Liver (tissue), 9 donors: ENCODE measurements around the gene PYGM. TPM values are rescaled to one million over a fixed set of nuclear protein-coding genes. Genes with fewer than 3 reads are reported as not detected.

Source experiments
- DNase-seq: peaks from one replicate; pipeline ENCODE4 v3.0.0-alpha.2; 2017; ENCODE audit warnings: low spot score
- H3K27ac ChIP-seq, 2 donors: one replicate each; pipeline ENCODE4 v1.7.0; 2013; ENCODE audit warnings: inconsistent platforms in 2 of 2, low read length in 2 of 2, control low read depth in 1 of 2, low read depth in 1 of 2, mild to moderate bottlenecking in 1 of 2
- H3K27me3 ChIP-seq, 4 donors: one replicate each; pipeline versions ENCODE4 v1.6.1 to v1.7.0; 2013; ENCODE audit warnings: low read length in 3 of 4, inconsistent platforms in 1 of 4, mild to moderate bottlenecking in 1 of 4, moderate library complexity in 1 of 4; ENCODE audit not compliant: control insufficient read depth in 4 of 4, insufficient read depth in 4 of 4
- H3K36me3 ChIP-seq, 4 donors: one replicate each; pipeline versions ENCODE4 v1.6.1 to v1.7.0; 2013; ENCODE audit warnings: low read length in 3 of 4, mild to moderate bottlenecking in 3 of 4, low read depth in 1 of 4, moderate library complexity in 1 of 4; ENCODE audit not compliant: control insufficient read depth in 4 of 4, insufficient read depth in 3 of 4
- H3K4me1 ChIP-seq, 4 donors: one replicate each; pipeline versions ENCODE4 v1.6.1 to v1.7.0; 2013; ENCODE audit warnings: low read length in 3 of 4, mild to moderate bottlenecking in 3 of 4, moderate library complexity in 1 of 4; ENCODE audit not compliant: control insufficient read depth in 4 of 4, insufficient read depth in 4 of 4
- H3K4me3 ChIP-seq, 3 donors: one replicate each; pipeline versions ENCODE4 v1.6.1 to v1.7.0; 2013; ENCODE audit warnings: low read length in 3 of 3, control low read depth in 1 of 3, low read depth in 1 of 3, mild to moderate bottlenecking in 1 of 3
- H3K9ac ChIP-seq, 2 donors: one replicate each; pipeline ENCODE4 v1.7.0; 2013; ENCODE audit warnings: low read length in 2 of 2, mild to moderate bottlenecking in 2 of 2, moderate library complexity in 2 of 2, control low read depth in 1 of 2, low read depth in 1 of 2
- H3K9me3 ChIP-seq, 4 donors: one replicate each; pipeline versions ENCODE4 v1.6.1 to v1.7.0; 2013; ENCODE audit warnings: low read length in 3 of 4; ENCODE audit not compliant: control insufficient read depth in 4 of 4
- EGR1 ChIP-seq, 2 donors: IDR thresholded peaks; 2 replicates each; pipeline ENCODE4 v1.6.1; 2016 to 2018; ENCODE audit warnings: antibody characterized with exemption in 2 of 2, low read depth in 2 of 2
- FOXA1 ChIP-seq: IDR thresholded peaks from 2 replicates; pipeline ENCODE4 v1.6.1; 2016; ENCODE audit warnings: antibody characterized with exemption
- GABPA ChIP-seq, 2 donors: IDR thresholded peaks in 1 of 2; conservative IDR thresholded peaks in 1 of 2; 2 replicates each; pipeline ENCODE4 v1.6.1; 2016; ENCODE audit warnings: antibody characterized with exemption in 2 of 2, mild to moderate bottlenecking in 1 of 2, moderate library complexity in 1 of 2
- HNF4G ChIP-seq: IDR thresholded peaks from 2 replicates; pipeline ENCODE4 v1.6.1; 2016; ENCODE audit warnings: antibody characterized with exemption
- JUND ChIP-seq, 2 donors: IDR thresholded peaks; 2 replicates each; pipeline ENCODE4 v1.6.1; 2016; ENCODE audit warnings: antibody characterized with exemption in 2 of 2
- NR2F2 ChIP-seq: IDR thresholded peaks from 2 replicates; pipeline ENCODE4 v1.6.1; 2016; ENCODE audit warnings: antibody characterized with exemption
- RAD21 ChIP-seq, 2 donors: IDR thresholded peaks; 2 replicates each; pipeline ENCODE4 v1.6.1; 2016; ENCODE audit warnings: antibody characterized with exemption in 2 of 2, mild to moderate bottlenecking in 2 of 2
- RXRA ChIP-seq, 2 donors: IDR thresholded peaks; 2 replicates each; pipeline ENCODE4 v1.6.1; 2017 to 2018; ENCODE audit warnings: antibody characterized with exemption in 2 of 2, mild to moderate bottlenecking in 1 of 2
- SP1 ChIP-seq: IDR thresholded peaks from 2 replicates; pipeline ENCODE4 v1.6.1; 2018; ENCODE audit warnings: antibody characterized with exemption, mild to moderate bottlenecking
- TAF1 ChIP-seq: conservative IDR thresholded peaks from 2 replicates; pipeline ENCODE4 v1.6.1; 2016; ENCODE audit warnings: antibody characterized with exemption, mild to moderate bottlenecking
- YY1 ChIP-seq: IDR thresholded peaks from 2 replicates; pipeline ENCODE4 v1.6.1; 2016; ENCODE audit warnings: antibody characterized with exemption, mild to moderate bottlenecking
- WGBS: extraction: QIAGEN DNeasy Blood & Tissue Kit; methylation state at CpG from one replicate; pipeline ENCODE4 v1.1.7; 2013; 5-methylcytosine and 5-hydroxymethylcytosine counted together
- polyA plus RNA-seq, 2 donors: library from polyadenylated mRNA; stranded (reverse) in 1 of 2; unstranded in 1 of 2; fragments of 200-250 nt in 1 of 2; fragments of >200 nt in 1 of 2; fragmentation: Nextera tagmentation in 1 of 2; extraction: Ambion mirVana in 1 of 2; gene quantifications; one replicate each; pipeline versions ENCODE4 v1.2.1 to v1.2.3, GENCODE V29; 2013 to 2015
- total RNA-seq, 2 donors: library from RNA; depleted of rRNA; stranded (reverse); fragments of >200 nt; gene quantifications; one replicate each; pipeline ENCODE4 v1.2.3, GENCODE V29; 2014
- TF ChIP-seq, protein P1 (sequence below): IDR thresholded peaks from 2 replicates; pipeline ENCODE4 v1.6.1; 2016; ENCODE audit warnings: antibody characterized with exemption
- TF ChIP-seq, protein P2 (sequence below): fragments of 150-350 bp; IDR thresholded peaks from 2 replicates; pipeline ENCODE4 v1.5.1; 2017; ENCODE audit warnings: improper control_type of control experiment, low read depth, low read length; ENCODE audit not compliant: missing input control
- TF ChIP-seq, protein P3 (sequence below): IDR thresholded peaks from 2 replicates; pipeline ENCODE4 v1.6.1; 2016; ENCODE audit warnings: antibody characterized with exemption
- TF ChIP-seq, protein P4 (sequence below): IDR thresholded peaks from 2 replicates; pipeline ENCODE4 v1.6.1; 2016; ENCODE audit warnings: antibody characterized with exemption, mild to moderate bottlenecking
- donor health status: healthy.
- donor health status: healthy.
- donor health status: healthy.
- donor health status: healthy.
- donor health status: healthy.

PYGM gene
- total and polyA plus RNA-seq, 4 donors = 0.23 to 1.3 (median 0.29) TPM

DNA sequence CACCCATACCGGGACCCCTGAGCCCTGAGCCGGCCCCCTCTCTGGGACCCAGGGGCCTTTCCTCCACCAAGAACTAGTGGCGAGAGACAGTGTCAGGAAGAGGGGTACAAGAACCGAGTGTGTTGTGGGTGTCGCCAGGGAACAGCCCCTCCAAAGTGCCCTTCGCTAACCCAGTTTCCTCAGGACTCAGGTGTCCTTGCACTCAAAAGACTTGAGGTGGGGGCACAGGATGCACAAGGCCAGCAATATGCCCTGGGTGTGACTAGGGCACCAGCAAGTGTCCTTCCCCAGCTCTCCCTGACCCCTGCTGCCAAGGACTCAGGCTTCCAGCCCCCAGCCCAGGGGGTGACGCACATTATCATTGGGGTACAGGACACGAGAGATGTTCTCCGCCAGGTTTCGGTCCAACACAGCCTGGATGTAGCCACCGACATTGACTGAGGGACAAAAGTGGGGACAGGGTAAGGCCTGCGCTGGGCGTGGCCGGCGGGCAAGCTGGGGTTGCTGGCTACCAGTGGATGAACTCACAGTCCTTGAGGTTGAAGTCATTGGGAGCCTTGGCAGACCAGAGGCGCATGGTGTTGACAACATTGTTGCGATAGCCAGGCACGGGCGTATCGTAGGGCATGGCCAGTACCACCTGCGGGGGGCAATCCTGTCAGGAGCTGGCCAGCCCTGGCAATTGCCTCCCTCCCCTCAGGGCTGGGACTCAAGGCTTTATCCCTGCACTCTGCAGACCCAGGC lies 4.7 kb downstream of the PYGM start:
- no peak overlapping the region for H3K9ac ChIP-seq
- H3K27ac ChIP-seq = no peak overlapping the region
- no peak overlapping the region for H3K4me3 ChIP-seq
- DNase-seq = no peak
- no peaks in the 10 kb centered on the region for H3K9me3 ChIP-seq
- H3K4me1 ChIP-seq = no peaks in the 10 kb centered on the region
- H3K27me3 ChIP-seq = no peaks in the 10 kb centered on the region
- no peaks in the 10 kb centered on the region for H3K36me3 ChIP-seq
- no peak for TF ChIP-seq JUND (IDR thresholded peaks at IDR 0.05)
- TF ChIP-seq, protein P1, sequence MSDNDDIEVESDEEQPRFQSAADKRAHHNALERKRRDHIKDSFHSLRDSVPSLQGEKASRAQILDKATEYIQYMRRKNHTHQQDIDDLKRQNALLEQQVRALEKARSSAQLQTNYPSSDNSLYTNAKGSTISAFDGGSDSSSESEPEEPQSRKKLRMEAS = no peak
- TF ChIP-seq GABPA (IDR thresholded peaks at IDR 0.05 in 1 of 2, conservative IDR thresholded peaks at IDR 0.05 in 1 of 2) = no peak
- no peak for TF ChIP-seq HNF4G
- no peak for TF ChIP-seq NR2F2
- no peak for TF ChIP-seq FOXA1
- no peak for TF ChIP-seq RAD21 (IDR thresholded peaks at IDR 0.05)
- TF ChIP-seq, protein P2, sequence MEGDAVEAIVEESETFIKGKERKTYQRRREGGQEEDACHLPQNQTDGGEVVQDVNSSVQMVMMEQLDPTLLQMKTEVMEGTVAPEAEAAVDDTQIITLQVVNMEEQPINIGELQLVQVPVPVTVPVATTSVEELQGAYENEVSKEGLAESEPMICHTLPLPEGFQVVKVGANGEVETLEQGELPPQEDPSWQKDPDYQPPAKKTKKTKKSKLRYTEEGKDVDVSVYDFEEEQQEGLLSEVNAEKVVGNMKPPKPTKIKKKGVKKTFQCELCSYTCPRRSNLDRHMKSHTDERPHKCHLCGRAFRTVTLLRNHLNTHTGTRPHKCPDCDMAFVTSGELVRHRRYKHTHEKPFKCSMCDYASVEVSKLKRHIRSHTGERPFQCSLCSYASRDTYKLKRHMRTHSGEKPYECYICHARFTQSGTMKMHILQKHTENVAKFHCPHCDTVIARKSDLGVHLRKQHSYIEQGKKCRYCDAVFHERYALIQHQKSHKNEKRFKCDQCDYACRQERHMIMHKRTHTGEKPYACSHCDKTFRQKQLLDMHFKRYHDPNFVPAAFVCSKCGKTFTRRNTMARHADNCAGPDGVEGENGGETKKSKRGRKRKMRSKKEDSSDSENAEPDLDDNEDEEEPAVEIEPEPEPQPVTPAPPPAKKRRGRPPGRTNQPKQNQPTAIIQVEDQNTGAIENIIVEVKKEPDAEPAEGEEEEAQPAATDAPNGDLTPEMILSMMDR = no peak
- no peak for TF ChIP-seq RXRA (IDR thresholded peaks at IDR 0.05)
- TF ChIP-seq SP1 = no peak
- no peak for TF ChIP-seq EGR1 (IDR thresholded peaks at IDR 0.05; ENCODE audit: low read depth in 2 of 2)
- no peak for TF ChIP-seq TAF1
- no peak for TF ChIP-seq YY1
- TF ChIP-seq, protein P3, sequence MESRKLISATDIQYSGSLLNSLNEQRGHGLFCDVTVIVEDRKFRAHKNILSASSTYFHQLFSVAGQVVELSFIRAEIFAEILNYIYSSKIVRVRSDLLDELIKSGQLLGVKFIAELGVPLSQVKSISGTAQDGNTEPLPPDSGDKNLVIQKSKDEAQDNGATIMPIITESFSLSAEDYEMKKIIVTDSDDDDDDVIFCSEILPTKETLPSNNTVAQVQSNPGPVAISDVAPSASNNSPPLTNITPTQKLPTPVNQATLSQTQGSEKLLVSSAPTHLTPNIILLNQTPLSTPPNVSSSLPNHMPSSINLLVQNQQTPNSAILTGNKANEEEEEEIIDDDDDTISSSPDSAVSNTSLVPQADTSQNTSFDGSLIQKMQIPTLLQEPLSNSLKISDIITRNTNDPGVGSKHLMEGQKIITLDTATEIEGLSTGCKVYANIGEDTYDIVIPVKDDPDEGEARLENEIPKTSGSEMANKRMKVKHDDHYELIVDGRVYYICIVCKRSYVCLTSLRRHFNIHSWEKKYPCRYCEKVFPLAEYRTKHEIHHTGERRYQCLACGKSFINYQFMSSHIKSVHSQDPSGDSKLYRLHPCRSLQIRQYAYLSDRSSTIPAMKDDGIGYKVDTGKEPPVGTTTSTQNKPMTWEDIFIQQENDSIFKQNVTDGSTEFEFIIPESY = no peak
- TF ChIP-seq, protein P4, sequence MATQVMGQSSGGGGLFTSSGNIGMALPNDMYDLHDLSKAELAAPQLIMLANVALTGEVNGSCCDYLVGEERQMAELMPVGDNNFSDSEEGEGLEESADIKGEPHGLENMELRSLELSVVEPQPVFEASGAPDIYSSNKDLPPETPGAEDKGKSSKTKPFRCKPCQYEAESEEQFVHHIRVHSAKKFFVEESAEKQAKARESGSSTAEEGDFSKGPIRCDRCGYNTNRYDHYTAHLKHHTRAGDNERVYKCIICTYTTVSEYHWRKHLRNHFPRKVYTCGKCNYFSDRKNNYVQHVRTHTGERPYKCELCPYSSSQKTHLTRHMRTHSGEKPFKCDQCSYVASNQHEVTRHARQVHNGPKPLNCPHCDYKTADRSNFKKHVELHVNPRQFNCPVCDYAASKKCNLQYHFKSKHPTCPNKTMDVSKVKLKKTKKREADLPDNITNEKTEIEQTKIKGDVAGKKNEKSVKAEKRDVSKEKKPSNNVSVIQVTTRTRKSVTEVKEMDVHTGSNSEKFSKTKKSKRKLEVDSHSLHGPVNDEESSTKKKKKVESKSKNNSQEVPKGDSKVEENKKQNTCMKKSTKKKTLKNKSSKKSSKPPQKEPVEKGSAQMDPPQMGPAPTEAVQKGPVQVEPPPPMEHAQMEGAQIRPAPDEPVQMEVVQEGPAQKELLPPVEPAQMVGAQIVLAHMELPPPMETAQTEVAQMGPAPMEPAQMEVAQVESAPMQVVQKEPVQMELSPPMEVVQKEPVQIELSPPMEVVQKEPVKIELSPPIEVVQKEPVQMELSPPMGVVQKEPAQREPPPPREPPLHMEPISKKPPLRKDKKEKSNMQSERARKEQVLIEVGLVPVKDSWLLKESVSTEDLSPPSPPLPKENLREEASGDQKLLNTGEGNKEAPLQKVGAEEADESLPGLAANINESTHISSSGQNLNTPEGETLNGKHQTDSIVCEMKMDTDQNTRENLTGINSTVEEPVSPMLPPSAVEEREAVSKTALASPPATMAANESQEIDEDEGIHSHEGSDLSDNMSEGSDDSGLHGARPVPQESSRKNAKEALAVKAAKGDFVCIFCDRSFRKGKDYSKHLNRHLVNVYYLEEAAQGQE = no peak
- WGBS = 96% methylated on average over 21 of the region's 21 CpGs
